Measurements from ENCODE around the gene CACNA1S. TPM values are rescaled to one million over a fixed set of nuclear protein-coding genes. Genes with fewer than 3 reads are reported as not detected.
A peak's percentile ranks its signal among the peaks of the same experiment; 100 is the strongest.

Gene CACNA1S
- polyA plus RNA-seq, 5 donors, result 0.08 to 2.2 (median 0.14) TPM

GRCh38 chr1:201140235-201140940 lies 28.2 kb upstream of the CACNA1S start:
- no peak for DNase-seq

GRCh38 chr1:201139756-201140155 lies 27.5 kb upstream of the CACNA1S start:
- no peak for DNase-seq

- DNase-seq, result no peak
Measured at GRCh38 chr1:201139306-201139705, 27.1 kb upstream of the CACNA1S start.

GRCh38 chr1:201138311-201138840 lies 26.1 kb upstream of the CACNA1S start:
- no peak for DNase-seq

- peak in 1 of 2 donors; percentile 40 for DNase-seq
Measured at GRCh38 chr1:201137579-201138310, 25.5 kb upstream of the CACNA1S start.

- DNase-seq, result no peak
Measured at GRCh38 chr1:201137024-201137392, 24.8 kb upstream of the CACNA1S start.

GRCh38 chr1:201136355-201137023 lies 24.3 kb upstream of the CACNA1S start:
- DNase-seq, result no peak

GRCh38 chr1:201134405-201134804 lies 22.2 kb upstream of the CACNA1S start:
- no peak for DNase-seq

- DNase-seq, result no peak
Measured at GRCh38 chr1:201131398-201131797, 19.2 kb upstream of the CACNA1S start.

GRCh38 chr1:201128962-201129361 lies 16.7 kb upstream of the CACNA1S start:
- DNase-seq, result no peak

GRCh38 chr1:201128476-201128875 lies 16.2 kb upstream of the CACNA1S start:
- no peak for DNase-seq

- DNase-seq, result no peak
Measured at GRCh38 chr1:201127755-201128455, 15.7 kb upstream of the CACNA1S start.

GRCh38 chr1:201126832-201127754 lies 14.9 kb upstream of the CACNA1S start, which contains the start of gene ASCL5:
TSS of gene ASCL5 (minus strand) at chr1:201127184. CDS start at chr1:201115372, 11,812 bp downstream.
- no peak for DNase-seq

- no peak for DNase-seq
Measured at GRCh38 chr1:201126463-201126831, 14.2 kb upstream of the CACNA1S start.

- no peak for DNase-seq
Measured at GRCh38 chr1:201125800-201126199, 13.6 kb upstream of the CACNA1S start.

- no peak for DNase-seq
Measured at GRCh38 chr1:201125019-201125418, 12.8 kb upstream of the CACNA1S start.

- no peak for DNase-seq
Measured at GRCh38 chr1:201123866-201124265, 11.6 kb upstream of the CACNA1S start.

- DNase-seq, result no peak
Measured at GRCh38 chr1:201122321-201122957, 10.2 kb upstream of the CACNA1S start.

- no peak for DNase-seq
Measured at GRCh38 chr1:201119206-201120197, 7.3 kb upstream of the CACNA1S start.

Data from right lung (tissue), 5 donors.